Astrocyte (in vitro differentiated cells and primary cell): ENCODE data around the gene TMEM14C. TPM values are rescaled to one million over a fixed set of nuclear protein-coding genes. Genes with fewer than 3 reads are reported as not detected.

Experiments used
- DNase-seq: peaks from one replicate; pipeline ENCODE4 v3.0.0-alpha.2; 2010; ENCODE audit warnings: low read depth
- FAIRE-seq: peaks from 2 replicates; lab custom pipeline; 2011; peaks lifted over from hg19 to GRCh38; lab: Jason Lieb, UNC
- H2AFZ ChIP-seq: 2 replicates; pipeline ENCODE4 v1.6.0; 2012; ENCODE audit warnings: low read depth, low read length, inconsistent platforms
- H3K27ac ChIP-seq: 2 replicates; pipeline ENCODE4 v1.5.1; 2011; ENCODE audit warnings: low read depth, low read length, inconsistent platforms
- H3K27me3 ChIP-seq: 2 replicates; pipeline ENCODE4 v1.6.0; 2011; ENCODE audit warnings: low read length, inconsistent platforms; ENCODE audit not compliant: insufficient read depth
- H3K36me3 ChIP-seq: 2 replicates; pipeline ENCODE4 v1.5.1; 2011; ENCODE audit warnings: low read length, inconsistent platforms; ENCODE audit not compliant: insufficient read depth
- H3K4me1 ChIP-seq: 2 replicates; pipeline ENCODE4 v1.5.1; 2011; ENCODE audit warnings: low read length, inconsistent platforms; ENCODE audit not compliant: insufficient read depth
- H3K4me2 ChIP-seq: 2 replicates; pipeline ENCODE4 v1.6.0; 2012; ENCODE audit warnings: low read length, inconsistent platforms
- H3K4me3 ChIP-seq: 2 replicates; pipeline ENCODE4 v1.5.1; 2011; ENCODE audit warnings: low read depth, mild to moderate bottlenecking, low read length, inconsistent platforms; ENCODE audit not compliant: insufficient read depth
- H3K79me2 ChIP-seq: 2 replicates; pipeline ENCODE4 v1.6.0; 2012; ENCODE audit warnings: mild to moderate bottlenecking, low read length, inconsistent platforms; ENCODE audit not compliant: insufficient read depth
- H3K9ac ChIP-seq: 2 replicates; pipeline ENCODE4 v1.6.0; 2012; ENCODE audit warnings: mild to moderate bottlenecking, low read length, inconsistent platforms
- H3K9me3 ChIP-seq: 2 replicates; pipeline ENCODE4 v1.5.1; 2012; ENCODE audit warnings: low read depth, mild to moderate bottlenecking, low read length, inconsistent platforms; ENCODE audit not compliant: insufficient read depth
- H4K20me1 ChIP-seq: 2 replicates; pipeline ENCODE4 v1.6.0; 2012; ENCODE audit warnings: low read length, inconsistent platforms; ENCODE audit not compliant: insufficient read depth
- H3K27ac Mint-ChIP-seq: one replicate; pipeline ENCODE4 v1.8.0; 2021; ENCODE audit warnings: mild to moderate bottlenecking, mixed read lengths; ENCODE audit not compliant: unreplicated experiment
- H3K27me3 Mint-ChIP-seq: one replicate; pipeline ENCODE4 v1.8.0; 2021; ENCODE audit warnings: low read depth, mixed read lengths; ENCODE audit not compliant: unreplicated experiment
- H3K36me3 Mint-ChIP-seq: one replicate; pipeline ENCODE4 v1.8.0; 2021; ENCODE audit warnings: low read depth, mixed read lengths; ENCODE audit not compliant: unreplicated experiment
- H3K4me1 Mint-ChIP-seq: one replicate; pipeline ENCODE4 v1.8.0; 2021; ENCODE audit warnings: low read depth, mixed read lengths; ENCODE audit not compliant: unreplicated experiment
- H3K4me3 Mint-ChIP-seq: one replicate; pipeline ENCODE4 v1.8.0; 2021; ENCODE audit warnings: mild to moderate bottlenecking, moderate library complexity, mixed read lengths; ENCODE audit not compliant: unreplicated experiment
- H3K9me3 Mint-ChIP-seq: one replicate; pipeline ENCODE4 v1.8.0; 2021; ENCODE audit warnings: mild to moderate bottlenecking, mixed read lengths; ENCODE audit not compliant: unreplicated experiment
- EZH2 ChIP-seq: IDR thresholded peaks from 2 replicates; pipeline ENCODE4 v1.6.1; 2012; ENCODE audit warnings: mild to moderate bottlenecking, low read length, inconsistent platforms; ENCODE audit not compliant: insufficient read depth
- total RNA-seq: library from RNA; stranded (reverse); gene quantifications from 2 replicates; pipeline ENCODE4 v1.2.1, GENCODE V29; 2021
- TF ChIP-seq, protein P1 (sequence below): IDR thresholded peaks from 2 replicates; pipeline ENCODE4 v1.5.1; 2011; ENCODE audit warnings: low read depth, mild to moderate bottlenecking, inconsistent platforms, low read length, moderate library complexity; ENCODE audit not compliant: insufficient read depth

The TMEM14C gene
- total RNA-seq, 1 donor from 2014 or later = 134 TPM

GRCh38 chr6:10685092-10685915 is 37.6 kb upstream of the TMEM14C start:
- H3K4me3 ChIP-seq = no peak overlapping the region
- H4K20me1 ChIP-seq = no peaks in the 10 kb centered on the region
- no peaks in the 10 kb centered on the region for H3K27me3 Mint-ChIP-seq
- FAIRE-seq = no peak
- H3K9me3 Mint-ChIP-seq = no peaks in the 10 kb centered on the region
- H3K36me3 ChIP-seq = no peaks in the 10 kb centered on the region
- no peaks in the 10 kb centered on the region for H3K36me3 Mint-ChIP-seq
- H3K4me1 Mint-ChIP-seq = peaks cover under 1% of the 10 kb centered on the region
- H3K9ac ChIP-seq = no peak overlapping the region
- no peak overlapping the region for H3K27ac Mint-ChIP-seq
- H3K27ac ChIP-seq = no peak overlapping the region
- H3K4me1 ChIP-seq = no peaks in the 10 kb centered on the region
- H3K4me2 ChIP-seq = no peak overlapping the region
- H3K79me2 ChIP-seq = no peaks in the 10 kb centered on the region
- H3K9me3 ChIP-seq = no peaks in the 10 kb centered on the region
- peaks cover 14% of the 10 kb centered on the region for H3K27me3 ChIP-seq
- no peak overlapping the region for H3K4me3 Mint-ChIP-seq
- no peak for DNase-seq
- H2AFZ ChIP-seq = no peak overlapping the region
- no peak for TF ChIP-seq EZH2
- TF ChIP-seq, protein P1, sequence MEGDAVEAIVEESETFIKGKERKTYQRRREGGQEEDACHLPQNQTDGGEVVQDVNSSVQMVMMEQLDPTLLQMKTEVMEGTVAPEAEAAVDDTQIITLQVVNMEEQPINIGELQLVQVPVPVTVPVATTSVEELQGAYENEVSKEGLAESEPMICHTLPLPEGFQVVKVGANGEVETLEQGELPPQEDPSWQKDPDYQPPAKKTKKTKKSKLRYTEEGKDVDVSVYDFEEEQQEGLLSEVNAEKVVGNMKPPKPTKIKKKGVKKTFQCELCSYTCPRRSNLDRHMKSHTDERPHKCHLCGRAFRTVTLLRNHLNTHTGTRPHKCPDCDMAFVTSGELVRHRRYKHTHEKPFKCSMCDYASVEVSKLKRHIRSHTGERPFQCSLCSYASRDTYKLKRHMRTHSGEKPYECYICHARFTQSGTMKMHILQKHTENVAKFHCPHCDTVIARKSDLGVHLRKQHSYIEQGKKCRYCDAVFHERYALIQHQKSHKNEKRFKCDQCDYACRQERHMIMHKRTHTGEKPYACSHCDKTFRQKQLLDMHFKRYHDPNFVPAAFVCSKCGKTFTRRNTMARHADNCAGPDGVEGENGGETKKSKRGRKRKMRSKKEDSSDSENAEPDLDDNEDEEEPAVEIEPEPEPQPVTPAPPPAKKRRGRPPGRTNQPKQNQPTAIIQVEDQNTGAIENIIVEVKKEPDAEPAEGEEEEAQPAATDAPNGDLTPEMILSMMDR = no peak

GRCh38 chr6:10686901-10687300 is 36.0 kb upstream of the TMEM14C start:
- Histone ChIP-seq H3K36me3 (no peaks in the 10 kb centered on the region), H3K27me3 (peaks cover 14% of the 10 kb centered on the region), H3K4me2 (no peak overlapping the region), H3K9ac (no peak overlapping the region), H3K4me1 (no peaks in the 10 kb centered on the region), H2AFZ (no peak overlapping the region), H3K79me2 (no peaks in the 10 kb centered on the region), H3K4me3 (no peak overlapping the region), H4K20me1 (no peaks in the 10 kb centered on the region), H3K27ac (no peak overlapping the region), H3K9me3 (no peaks in the 10 kb centered on the region)
- Mint-ChIP-seq H3K27ac (no peak overlapping the region), H3K27me3 (no peaks in the 10 kb centered on the region), H3K9me3 (no peaks in the 10 kb centered on the region), H3K36me3 (no peaks in the 10 kb centered on the region), H3K4me1 (peaks cover 11% of the 10 kb centered on the region), H3K4me3 (no peak overlapping the region)
- FAIRE-seq (no peak), DNase-seq (no peak)
- TF ChIP-seq, protein P1 = no peak
- TF ChIP-seq EZH2 = no peak

DNA sequence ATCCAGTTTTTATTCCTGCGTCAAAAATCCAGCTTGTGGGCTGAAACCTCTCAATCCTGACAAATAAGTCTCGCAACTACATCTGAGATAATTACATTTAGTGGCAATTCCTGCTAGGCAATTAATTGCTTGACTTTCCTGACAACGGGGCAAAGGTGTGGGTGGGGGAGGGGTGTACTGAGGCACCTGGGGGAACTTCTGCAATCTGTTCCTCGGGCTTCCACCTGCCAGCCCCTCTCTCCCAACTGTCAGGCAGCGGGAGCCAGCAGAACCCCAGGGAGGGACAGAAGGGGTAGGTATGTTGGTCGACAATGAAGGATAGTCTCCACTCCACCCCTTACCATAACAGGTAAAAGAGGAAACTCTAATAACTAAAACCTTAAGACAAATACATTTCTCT is 35.3 kb upstream of the TMEM14C start:
- Histone ChIP-seq H3K4me2 (no peak overlapping the region), H4K20me1 (no peaks in the 10 kb centered on the region), H3K4me1 (no peaks in the 10 kb centered on the region), H3K4me3 (no peak overlapping the region), H3K27me3 (peaks cover 14% of the 10 kb centered on the region), H3K79me2 (no peaks in the 10 kb centered on the region), H3K36me3 (no peaks in the 10 kb centered on the region), H2AFZ (no peak overlapping the region), H3K27ac (no peak overlapping the region), H3K9ac (no peak overlapping the region), H3K9me3 (no peaks in the 10 kb centered on the region)
- Mint-ChIP-seq H3K27me3 (no peaks in the 10 kb centered on the region), H3K36me3 (no peaks in the 10 kb centered on the region), H3K4me1 (peaks cover 12% of the 10 kb centered on the region), H3K27ac (no peak overlapping the region), H3K9me3 (no peaks in the 10 kb centered on the region), H3K4me3 (no peak overlapping the region)
- TF ChIP-seq EZH2 = no peak
- TF ChIP-seq, protein P1 = no peak
- FAIRE-seq = no peak
- no peak for DNase-seq
